IMR-90 (cell line): Measurements from ENCODE around the gene MLYCD. TPM values are rescaled to one million over a fixed set of nuclear protein-coding genes. Genes with fewer than 3 reads are reported as not detected.

Source experiments
- ATAC-seq: fragments of 200-7000 bp; cut with Tn5 transposase; 2 replicates; pipeline ENCODE4 v1.9.1; 2020; ENCODE audit warnings: low read depth, mild to moderate bottlenecking, moderate library complexity
- BruUV-seq: library from RNA; stranded (reverse); fragments of 400-500 nt; replicated peaks from 2 replicates; lab custom pipeline; 2021; lab: Mats Ljungman, UMichigan
- CTCF ChIA-PET: fragments of 300-600 bp; formaldehyde crosslinking; extraction: SDS; loops from one replicate; lab custom pipeline; 2021; ENCODE audit warnings: antibody characterized with exemption; lab: Yijun Ruan, JAX
- POLR2A ChIA-PET: fragments of 300-600 bp; sonication (Branson Sonifier 250); formaldehyde crosslinking; loops from one replicate; lab custom pipeline; 2022; ENCODE audit warnings: antibody characterized with exemption; ENCODE audit not compliant: unreplicated experiment; lab: Charles Lee
- DNase-seq: peaks from one replicate; pipeline ENCODE4 v3.0.0; 2013
- H2AFZ ChIP-seq: replicated peaks from 2 replicates; pipeline ENCODE3; 2013; ENCODE audit warnings: low read length, mild to moderate bottlenecking; ENCODE audit not compliant: poor library complexity
- H2AK5ac ChIP-seq: 2 replicates; pipeline ENCODE4 v1.6.1; 2013; ENCODE audit warnings: low read depth, low read length, inconsistent platforms
- H2AK9ac ChIP-seq: replicated peaks from 2 replicates; pipeline ENCODE3; 2013; ENCODE audit warnings: mild to moderate bottlenecking, low read depth, low read length, moderate library complexity; ENCODE audit not compliant: poor library complexity
- H2BK120ac ChIP-seq: 2 replicates; pipeline ENCODE4 v1.6.1; 2013; ENCODE audit warnings: low read depth, low read length, inconsistent platforms
- H2BK15ac ChIP-seq: 3 replicates; pipeline ENCODE4 v1.6.1; 2013; ENCODE audit warnings: low read depth, low read length, inconsistent platforms
- H2BK20ac ChIP-seq: 2 replicates; pipeline ENCODE4 v1.6.1; 2013; ENCODE audit warnings: low read depth, mild to moderate bottlenecking, inconsistent platforms, low read length, moderate library complexity
- H2BK5ac ChIP-seq: 2 replicates; pipeline ENCODE4 v1.6.1; 2013; ENCODE audit warnings: mild to moderate bottlenecking, low read depth, low read length, inconsistent platforms; ENCODE audit not compliant: poor library complexity, severe bottlenecking
- H3K14ac ChIP-seq: replicated peaks from 2 replicates; pipeline ENCODE4 v1.6.1; 2013; ENCODE audit warnings: low read depth, low read length, inconsistent platforms
- H3K18ac ChIP-seq: 2 replicates; pipeline ENCODE4 v1.6.1; 2013; ENCODE audit warnings: low read depth, low read length, control low read depth
- H3K23ac ChIP-seq: 2 replicates; pipeline ENCODE4 v1.6.1; 2013; ENCODE audit warnings: low read depth, low read length, inconsistent platforms
- H3K27ac ChIP-seq: 2 replicates; pipeline ENCODE4 v1.5.1; 2013; ENCODE audit warnings: mild to moderate bottlenecking, control low read depth, low read length; ENCODE audit not compliant: insufficient read depth
- H3K27me3 ChIP-seq: 2 replicates; pipeline ENCODE4 v1.6.1; 2013; ENCODE audit warnings: low read length; ENCODE audit not compliant: control insufficient read depth, insufficient read depth
- H3K36me3 ChIP-seq: 2 replicates; pipeline ENCODE4 v1.6.1; 2013; ENCODE audit warnings: low read length, mixed read lengths; ENCODE audit not compliant: control insufficient read depth, insufficient read depth
- H3K4ac ChIP-seq: 2 replicates; pipeline ENCODE4 v1.6.1; 2013; ENCODE audit warnings: low read depth, low read length, inconsistent platforms
- H3K4me1 ChIP-seq: 2 replicates; pipeline ENCODE4 v1.6.1; 2013; ENCODE audit warnings: low read length, mixed read lengths; ENCODE audit not compliant: control insufficient read depth, insufficient read depth
- H3K4me2 ChIP-seq: 2 replicates; pipeline ENCODE4 v1.6.1; 2013; ENCODE audit warnings: low read depth, mild to moderate bottlenecking, control low read depth, low read length, moderate library complexity
- H3K4me3 ChIP-seq: 2 replicates; pipeline ENCODE4 v1.5.1; 2013; ENCODE audit warnings: low read depth, mild to moderate bottlenecking, control low read depth, low read length, moderate library complexity; ENCODE audit not compliant: insufficient read depth
- H3K56ac ChIP-seq: 2 replicates; pipeline ENCODE4 v1.6.1; 2013; ENCODE audit warnings: low read length, inconsistent platforms; ENCODE audit not compliant: insufficient read depth; ENCODE audit errors: extremely low read depth
- H3K79me1 ChIP-seq, 2 experiments: 2 replicates each; pipeline ENCODE4 v1.6.1; 2013; ENCODE audit warnings: low read length in 2 of 2, inconsistent platforms in 1 of 2, low read depth in 1 of 2
- H3K9ac ChIP-seq: 2 replicates; pipeline ENCODE4 v1.6.1; 2013; ENCODE audit warnings: low read depth, low read length, control low read depth
- H3K9me1 ChIP-seq: 2 replicates; pipeline ENCODE4 v1.6.1; 2013; ENCODE audit warnings: low read length, inconsistent platforms; ENCODE audit not compliant: insufficient read depth
- H3K9me3 ChIP-seq: 2 replicates; pipeline ENCODE4 v1.6.1; 2013; ENCODE audit warnings: low read length; ENCODE audit not compliant: control insufficient read depth, insufficient read depth
- H4K20me1 ChIP-seq: 2 replicates; pipeline ENCODE4 v1.6.1; 2013; ENCODE audit warnings: low read length, inconsistent platforms; ENCODE audit not compliant: insufficient read depth
- H4K5ac ChIP-seq: 2 replicates; pipeline ENCODE4 v1.6.1; 2013; ENCODE audit warnings: mild to moderate bottlenecking, low read depth, low read length, control low read depth
- H4K8ac ChIP-seq, 2 experiments: 2 replicates each; pipeline ENCODE4 v1.6.1; 2013; ENCODE audit warnings: low read depth in 2 of 2, low read length in 2 of 2, control low read depth in 1 of 2, inconsistent platforms in 1 of 2
- H4K91ac ChIP-seq: 2 replicates; pipeline ENCODE4 v1.6.1; 2013; ENCODE audit warnings: low read depth, low read length, inconsistent platforms; ENCODE audit not compliant: insufficient read depth
- BHLHE40 ChIP-seq: fragments of 150-350 bp; IDR thresholded peaks from 2 replicates; pipeline ENCODE4 v1.6.1; 2016; ENCODE audit warnings: mild to moderate bottlenecking, low read depth, low read length
- CEBPB ChIP-seq: IDR thresholded peaks from 2 replicates; pipeline ENCODE4 v1.6.1; 2012; ENCODE audit warnings: low read depth, low read length, improper control_type of control experiment
- CHD1 ChIP-seq: IDR thresholded peaks from 2 replicates; pipeline ENCODE4 v1.6.1; 2012; ENCODE audit warnings: low read depth, low read length, improper control_type of control experiment
- CTCF ChIP-seq: conservative IDR thresholded peaks from 2 replicates; pipeline ENCODE4 v1.5.1; 2012; ENCODE audit warnings: mild to moderate bottlenecking, low read depth, low read length, improper control_type of control experiment
- ELK1 ChIP-seq: fragments of 150-350 bp; IDR thresholded peaks from 2 replicates; pipeline ENCODE4 v1.6.1; 2016; ENCODE audit warnings: low read depth, mild to moderate bottlenecking, low read length, moderate library complexity, borderline replicate concordance
- FOS ChIP-seq: fragments of 150-350 bp; IDR thresholded peaks from 2 replicates; pipeline ENCODE4 v1.6.1; 2016; ENCODE audit warnings: low read depth, low read length
- MAFK ChIP-seq: IDR thresholded peaks from 2 replicates; pipeline ENCODE4 v1.6.1; 2012; ENCODE audit warnings: low read depth, low read length, improper control_type of control experiment
- MAZ ChIP-seq: IDR thresholded peaks from 2 replicates; pipeline ENCODE4 v1.6.1; 2012; ENCODE audit warnings: low read depth, mild to moderate bottlenecking, low read length, improper control_type of control experiment, moderate library complexity, borderline replicate concordance
- MXI1 ChIP-seq: IDR thresholded peaks from 2 replicates; pipeline ENCODE4 v1.6.1; 2012; ENCODE audit warnings: low read depth, mild to moderate bottlenecking, low read length, moderate library complexity, borderline replicate concordance
- NFE2L2 ChIP-seq: fragments of 150-350 bp; IDR thresholded peaks from 2 replicates; pipeline ENCODE4 v1.6.1; 2016; ENCODE audit warnings: low read depth, mild to moderate bottlenecking, low read length
- POLR2A ChIP-seq: IDR thresholded peaks from 2 replicates; pipeline ENCODE4 v1.6.1; 2012; ENCODE audit warnings: mild to moderate bottlenecking, low read depth, low read length
- RAD21 ChIP-seq: IDR thresholded peaks from 2 replicates; pipeline ENCODE4 v1.6.1; 2012; ENCODE audit warnings: low read length, improper control_type of control experiment
- RCOR1 ChIP-seq: IDR thresholded peaks from 2 replicates; pipeline ENCODE4 v1.6.1; 2012; ENCODE audit warnings: mild to moderate bottlenecking, low read length, improper control_type of control experiment; ENCODE audit not compliant: insufficient replicate concordance
- RFX5 ChIP-seq: IDR thresholded peaks from 2 replicates; pipeline ENCODE4 v1.8.0; 2012; ENCODE audit warnings: low read depth, mild to moderate bottlenecking, low read length, moderate library complexity
- SMC3 ChIP-seq: fragments of 150-350 bp; IDR thresholded peaks from 2 replicates; pipeline ENCODE4 v1.6.1; 2016; ENCODE audit warnings: low read depth, mild to moderate bottlenecking, antibody characterized with exemption, low read length, moderate library complexity
- USF2 ChIP-seq: fragments of 150-350 bp; IDR thresholded peaks from 2 replicates; pipeline ENCODE4 v1.6.1; 2017; ENCODE audit warnings: mild to moderate bottlenecking, antibody characterized with exemption, low read length, low read depth
- WGBS, 2 experiments: methylation state at CpG; one replicate each; pipeline versions ENCODE4 v1.1.5 to v1.1.7; 2013; ENCODE audit warnings: missing lambda C conversion rate in 2 of 2; ENCODE audit not compliant: insufficient read length in 1 of 2; ENCODE audit errors: extremely low coverage in 2 of 2; 5-methylcytosine and 5-hydroxymethylcytosine counted together
- dilution Hi-C: fragments of 300-500 bp; cut with HindIII; formaldehyde crosslinking; loops from one replicate; pipeline ENCODE4 v1.14.3; 2018; ENCODE audit warnings: low sequenced_read_pairs; ENCODE audit not compliant: unreplicated experiment
- in situ Hi-C: fragments of 300-500 bp; cut with MboI; formaldehyde crosslinking; loops from 3 replicates; pipeline ENCODE4 v1.14.3; 2019; ENCODE audit warnings: low sequenced_read_pairs, inconsistent platforms, mixed read lengths
- intact Hi-C: fragments of 100-400 bp; cut with micrococcal nuclease; formaldehyde crosslinking; loops from 2 replicates; pipeline ENCODE4 v1.10.0; 2022
- polyA plus RNA-seq, 3 experiments: library from polyadenylated mRNA; depleted of rRNA; stranded (reverse); fragments of >200 nt; gene quantifications; 2 replicates each; pipeline ENCODE4 v1.2.3, GENCODE V29; 2012; ENCODE audit warnings: low replicate concordance in 1 of 3
- total RNA-seq: library from RNA; depleted of rRNA; stranded (reverse); fragments of >200 nt; gene quantifications from 2 replicates; pipeline ENCODE4 v1.2.3, GENCODE V29; 2012

Gene MLYCD
- total and polyA plus RNA-seq, 2 of the 4 experiments (the other 2 are of a cell fraction): 1.9 to 2.7 TPM

- Histone ChIP-seq H4K91ac (no peak overlapping the region), H4K20me1 (no peaks in the 10 kb centered on the region), H3K9me3 (peaks cover 11% of the 10 kb centered on the region), H2BK15ac (no peak overlapping the region), H3K4me2 (no peak overlapping the region), H2AK5ac (no peak overlapping the region), H4K5ac (no peak overlapping the region), H3K4me3 (no peak overlapping the region), H3K18ac (no peak overlapping the region), H2AFZ (no peak overlapping the region), H3K4me1 (no peaks in the 10 kb centered on the region), H3K36me3 (no peaks in the 10 kb centered on the region), H3K27me3 (peaks cover 10% of the 10 kb centered on the region), H3K56ac (no peak overlapping the region), H2BK120ac (no peak overlapping the region), H2BK20ac (no peak overlapping the region), H2AK9ac (no peak overlapping the region), H3K14ac (no peak overlapping the region), H4K8ac (no peak overlapping the region), H3K23ac (no peak overlapping the region), H3K79me1 (no peaks in the 10 kb centered on the region), H2BK5ac (no peak overlapping the region), H3K9me1 (no peaks in the 10 kb centered on the region), H3K9ac (no peak overlapping the region), H3K27ac (no peak overlapping the region), H3K4ac (no peak overlapping the region)
- ChIA-PET CTCF (no interaction called here), POLR2A (no interaction called here)
- in situ Hi-C loops: no loop called here
- ATAC-seq (no peak), DNase-seq (no peak)
- intact Hi-C loops: no loop called here
- BruUV-seq: no TSS peak
- no peak for TF ChIP-seq SMC3
- TF ChIP-seq FOS: no peak
- no peak for TF ChIP-seq POLR2A
- no peak for TF ChIP-seq RCOR1
- no peak for TF ChIP-seq MAZ
- TF ChIP-seq CTCF: no peak
- no peak for TF ChIP-seq CHD1
- TF ChIP-seq USF2: no peak
- TF ChIP-seq NFE2L2: no peak
- TF ChIP-seq ELK1: no peak
- no peak for TF ChIP-seq BHLHE40
- no peak for TF ChIP-seq CEBPB
- TF ChIP-seq RFX5: no peak
- TF ChIP-seq MAFK: no peak
- TF ChIP-seq MXI1: no peak
- no peak for TF ChIP-seq RAD21
- dilution Hi-C loops: no loop called here
- 25% methylated on average over 2 of the region's 3 CpGs; no CpG with 5 or more reads in 1 of the 2 experiments for WGBS, 2 experiments
Observed at GRCh38 chr16:83891742-83892141, 7.2 kb upstream of the MLYCD start.
